ENCODE results near the gene ACCSL.

The ACCSL gene

GRCh38 chr11:44003736-44004451 is 43.9 kb upstream of the ACCSL start:
- Histone ChIP-seq H3K4ac (ENCODE audit: low read length) (no peak overlapping the region), H3K27ac (replicated peaks; ENCODE audit: low read length) (no peak overlapping the region), H3K27me3 (ENCODE audit: control insufficient read depth in 3 of 3, insufficient read depth in 3 of 3, low read depth in 1 of 3, low read length in 3 of 3) (peaks cover 0 to 17% (median 0%) of the 10 kb centered on the region in 3 experiments), H3K4me3 (ENCODE audit: low read length in 2 of 2) (no peak overlapping the region), H3K36me3 (replicated peaks in 1 of 2; ENCODE audit: control insufficient read depth in 2 of 2, insufficient read depth in 2 of 2, low read length in 2 of 2) (no peaks in the 10 kb centered on the region), H3K23ac (ENCODE audit: low read depth, low read length, poor library complexity) (no peak overlapping the region), H3K9me3 (replicated peaks in 1 of 2; ENCODE audit: control insufficient read depth in 2 of 2, insufficient read depth in 1 of 2, low read depth in 1 of 2, low read length in 2 of 2) (no peaks in the 10 kb centered on the region), H2BK120ac (ENCODE audit: low read depth, low read length) (no peak overlapping the region), H4K91ac (ENCODE audit: low read depth, low read length, poor library complexity) (no peak overlapping the region), H3K79me1 (ENCODE audit: low read depth, low read length) (no peaks in the 10 kb centered on the region), H2AFZ (ENCODE audit: low read length) (peak overlapping the region; percentile 51), H2BK5ac (ENCODE audit: low read length) (peak overlapping the region; percentile 56), H2BK15ac (ENCODE audit: low read length) (peak overlapping the region; percentile 1), H3K9ac (ENCODE audit: low read depth, low read length, poor library complexity) (no peak overlapping the region), H2BK12ac (ENCODE audit: low read length) (peak overlapping the region; percentile 5), H3K14ac (ENCODE audit: low read length) (no peak overlapping the region), H3K18ac (ENCODE audit: low read length) (no peak overlapping the region), H2AK5ac (ENCODE audit: low read depth, low read length) (peak overlapping the region; percentile 20), H3K4me2 (ENCODE audit: insufficient read depth, low read length, poor library complexity, severe bottlenecking) (no peak overlapping the region), H4K8ac (ENCODE audit: low read depth, low read length) (no peak overlapping the region), H3K4me1 (ENCODE audit: control insufficient read depth in 2 of 2, insufficient read depth in 1 of 2, low read depth in 1 of 2, low read length in 2 of 2) (peaks cover 11 to 23% of the 10 kb centered on the region in 2 donors)
- no CpG with 5 or more reads among the region's 9 CpGs for WGBS, 2 donors (ENCODE audit: extremely low coverage in 2 of 2, insufficient read length in 2 of 2, insufficient replicate concordance in 1 of 2)
- no peak for DNase-seq (ENCODE audit: low spot score)

- Histone ChIP-seq H2BK12ac (ENCODE audit: low read length) (peak overlapping the region; percentile 47), H3K36me3 (replicated peaks in 1 of 2; ENCODE audit: control insufficient read depth in 2 of 2, insufficient read depth in 2 of 2, low read length in 2 of 2) (no peaks in the 10 kb centered on the region), H2AK5ac (ENCODE audit: low read depth, low read length) (peak overlapping the region; percentile 0), H4K91ac (ENCODE audit: low read depth, low read length, poor library complexity) (no peak overlapping the region), H3K4me3 (ENCODE audit: low read length in 2 of 2) (no peak overlapping the region), H3K4me2 (ENCODE audit: insufficient read depth, low read length, poor library complexity, severe bottlenecking) (no peak overlapping the region), H3K4me1 (ENCODE audit: control insufficient read depth in 2 of 2, insufficient read depth in 1 of 2, low read depth in 1 of 2, low read length in 2 of 2) (peaks cover 11 to 23% of the 10 kb centered on the region in 2 donors), H2BK15ac (ENCODE audit: low read length) (peak overlapping the region; percentile 1), H3K9ac (ENCODE audit: low read depth, low read length, poor library complexity) (no peak overlapping the region), H3K4ac (ENCODE audit: low read length) (no peak overlapping the region), H3K79me1 (ENCODE audit: low read depth, low read length) (no peaks in the 10 kb centered on the region), H3K9me3 (replicated peaks in 1 of 2; ENCODE audit: control insufficient read depth in 2 of 2, insufficient read depth in 1 of 2, low read depth in 1 of 2, low read length in 2 of 2) (no peaks in the 10 kb centered on the region), H2BK120ac (ENCODE audit: low read depth, low read length) (peak overlapping the region; percentile 84), H3K27ac (replicated peaks; ENCODE audit: low read length) (peak overlapping the region; percentile 40), H3K23ac (ENCODE audit: low read depth, low read length, poor library complexity) (no peak overlapping the region), H3K14ac (ENCODE audit: low read length) (no peak overlapping the region), H3K27me3 (ENCODE audit: control insufficient read depth in 3 of 3, insufficient read depth in 3 of 3, low read depth in 1 of 3, low read length in 3 of 3) (peaks cover 0 to 17% (median 0%) of the 10 kb centered on the region in 3 experiments), H4K8ac (ENCODE audit: low read depth, low read length) (no peak overlapping the region), H2BK5ac (ENCODE audit: low read length) (peak overlapping the region; percentile 56), H2AFZ (ENCODE audit: low read length) (peak overlapping the region; percentile 51), H3K18ac (ENCODE audit: low read length) (no peak overlapping the region)
- WGBS, 2 donors (ENCODE audit: extremely low coverage in 2 of 2, insufficient read length in 2 of 2, insufficient replicate concordance in 1 of 2), result no CpG with 5 or more reads among the region's 10 CpGs
- DNase-seq (ENCODE audit: low spot score), result no peak
Observed at GRCh38 chr11:44004452-44005062, 43.2 kb upstream of the ACCSL start.

GRCh38 chr11:44005063-44005701 is 42.6 kb upstream of the ACCSL start:
- Histone ChIP-seq H3K36me3 (replicated peaks in 1 of 2; ENCODE audit: control insufficient read depth in 2 of 2, insufficient read depth in 2 of 2, low read length in 2 of 2) (no peaks in the 10 kb centered on the region), H3K4me2 (ENCODE audit: insufficient read depth, low read length, poor library complexity, severe bottlenecking) (no peak overlapping the region), H4K8ac (ENCODE audit: low read depth, low read length) (no peak overlapping the region), H2AK5ac (ENCODE audit: low read depth, low read length) (peak overlapping the region; percentile 57), H3K4ac (ENCODE audit: low read length) (no peak overlapping the region), H3K23ac (ENCODE audit: low read depth, low read length, poor library complexity) (no peak overlapping the region), H2BK15ac (ENCODE audit: low read length) (no peak overlapping the region), H4K91ac (ENCODE audit: low read depth, low read length, poor library complexity) (no peak overlapping the region), H3K4me1 (ENCODE audit: control insufficient read depth in 2 of 2, insufficient read depth in 1 of 2, low read depth in 1 of 2, low read length in 2 of 2) (peaks cover 11 to 23% of the 10 kb centered on the region in 2 donors), H3K79me1 (ENCODE audit: low read depth, low read length) (no peaks in the 10 kb centered on the region), H3K4me3 (ENCODE audit: low read length in 2 of 2) (no peak overlapping the region), H2AFZ (ENCODE audit: low read length) (peak overlapping the region; percentile 82), H2BK5ac (ENCODE audit: low read length) (peak overlapping the region; percentile 56), H3K27me3 (ENCODE audit: control insufficient read depth in 3 of 3, insufficient read depth in 3 of 3, low read depth in 1 of 3, low read length in 3 of 3) (peaks cover 0 to 17% (median 0%) of the 10 kb centered on the region in 3 experiments), H3K18ac (ENCODE audit: low read length) (peak overlapping the region; percentile 92), H3K27ac (replicated peaks; ENCODE audit: low read length) (peak overlapping the region; percentile 51), H2BK12ac (ENCODE audit: low read length) (no peak overlapping the region), H3K9me3 (replicated peaks in 1 of 2; ENCODE audit: control insufficient read depth in 2 of 2, insufficient read depth in 1 of 2, low read depth in 1 of 2, low read length in 2 of 2) (no peaks in the 10 kb centered on the region), H3K9ac (ENCODE audit: low read depth, low read length, poor library complexity) (no peak overlapping the region), H3K14ac (ENCODE audit: low read length) (no peak overlapping the region), H2BK120ac (ENCODE audit: low read depth, low read length) (no peak overlapping the region)
- DNase-seq (ENCODE audit: low spot score), result peak; percentile 52
- no CpG with 5 or more reads among the region's 14 CpGs for WGBS, 2 donors (ENCODE audit: extremely low coverage in 2 of 2, insufficient read length in 2 of 2, insufficient replicate concordance in 1 of 2)

- WGBS, 2 donors (ENCODE audit: extremely low coverage in 2 of 2, insufficient read length in 2 of 2, insufficient replicate concordance in 1 of 2), result no CpG with 5 or more reads among the region's 1 CpG
- no peaks in the 10 kb centered on the region for H3K9me3 ChIP-seq (replicated peaks in 1 of 2; ENCODE audit: control insufficient read depth in 2 of 2, insufficient read depth in 1 of 2, low read depth in 1 of 2, low read length in 2 of 2)
- no peak overlapping the region for H2AFZ ChIP-seq (ENCODE audit: low read length)
- no peak for DNase-seq (ENCODE audit: low spot score)
- peak overlapping the region; percentile 98 for H2BK120ac ChIP-seq (ENCODE audit: low read depth, low read length)
- H3K27me3 ChIP-seq (ENCODE audit: control insufficient read depth in 3 of 3, insufficient read depth in 3 of 3, low read depth in 1 of 3, low read length in 3 of 3), result peaks cover 0 to 21% (median 0%) of the 10 kb centered on the region in 3 experiments
- no peaks in the 10 kb centered on the region for H3K79me1 ChIP-seq (ENCODE audit: low read depth, low read length)
- H4K8ac ChIP-seq (ENCODE audit: low read depth, low read length), result peak overlapping the region; percentile 70
- no peak overlapping the region for H3K27ac ChIP-seq (replicated peaks; ENCODE audit: low read length)
- no peaks in the 10 kb centered on the region for H3K36me3 ChIP-seq (replicated peaks in 1 of 2; ENCODE audit: control insufficient read depth in 2 of 2, insufficient read depth in 2 of 2, low read length in 2 of 2)
- H2BK5ac ChIP-seq (ENCODE audit: low read length), result peak overlapping the region; percentile 56
- peak overlapping the region; percentile 53 for H2BK12ac ChIP-seq (ENCODE audit: low read length)
- no peak overlapping the region for H3K4me2 ChIP-seq (ENCODE audit: insufficient read depth, low read length, poor library complexity, severe bottlenecking)
- peak overlapping the region; percentile 59 for H3K14ac ChIP-seq (ENCODE audit: low read length)
- H4K91ac ChIP-seq (ENCODE audit: low read depth, low read length, poor library complexity), result peak overlapping the region; percentile 60
- H3K9ac ChIP-seq (ENCODE audit: low read depth, low read length, poor library complexity), result no peak overlapping the region
- H2AK5ac ChIP-seq (ENCODE audit: low read depth, low read length), result peak overlapping the region; percentile 88
- H3K18ac ChIP-seq (ENCODE audit: low read length), result peak overlapping the region; percentile 92
- H3K4me3 ChIP-seq (ENCODE audit: low read length in 2 of 2), result no peak overlapping the region
- H3K4me1 ChIP-seq (ENCODE audit: control insufficient read depth in 2 of 2, insufficient read depth in 1 of 2, low read depth in 1 of 2, low read length in 2 of 2), result peaks cover 11 to 23% of the 10 kb centered on the region in 2 donors
- no peak overlapping the region for H3K23ac ChIP-seq (ENCODE audit: low read depth, low read length, poor library complexity)
- H2BK15ac ChIP-seq (ENCODE audit: low read length), result no peak overlapping the region
- H3K4ac ChIP-seq (ENCODE audit: low read length), result peak overlapping the region; percentile 4
Observed at GRCh38 chr11:44005956-44006355, 41.8 kb upstream of the ACCSL start.
